Activated B cell treated with CpG ODN at 0.5 μM for 24 hours (primary cell): Measurements from ENCODE around the gene STRBP. TPM values are rescaled to one million over a fixed set of nuclear protein-coding genes. Genes with fewer than 3 reads are reported as not detected.

Experiments
- ATAC-seq: fragments of 200-7000 bp; cut with Tn5 transposase; one replicate; pipeline ENCODE4 v1.10.0; 2021; ENCODE audit warnings: low read depth, mild to moderate bottlenecking, moderate library complexity
- CTCF ChIA-PET: fragments of 350-600 bp; sonication (Branson Sonifier 250); formaldehyde crosslinking; loops from one replicate; lab custom pipeline; 2021; ENCODE audit warnings: antibody characterized with exemption; lab: Charles Lee
- POLR2A ChIA-PET: fragments of 350-600 bp; sonication (Branson Sonifier 250); formaldehyde crosslinking; loops from one replicate; lab custom pipeline; 2021; ENCODE audit warnings: antibody characterized with exemption; lab: Charles Lee
- DNase-seq: peaks from one replicate; pipeline ENCODE4 v3.0.0; 2022
- H3K27ac Mint-ChIP-seq: one replicate; pipeline ENCODE4 v1.8.0; 2020; ENCODE audit warnings: mixed read lengths
- H3K27me3 Mint-ChIP-seq: one replicate; pipeline ENCODE4 v1.8.0; 2021; ENCODE audit warnings: mixed read lengths
- H3K36me3 Mint-ChIP-seq: one replicate; pipeline ENCODE4 v1.8.0; 2021; ENCODE audit warnings: low read depth, mixed read lengths
- H3K4me1 Mint-ChIP-seq: one replicate; pipeline ENCODE4 v1.8.0; 2021; ENCODE audit warnings: mixed read lengths
- H3K4me3 Mint-ChIP-seq: one replicate; pipeline ENCODE4 v1.8.0; 2020; ENCODE audit warnings: mild to moderate bottlenecking, mixed read lengths
- H3K9me3 Mint-ChIP-seq: one replicate; pipeline ENCODE4 v1.8.0; 2020; ENCODE audit warnings: mixed read lengths
- CTCF ChIP-seq: fragments of 200-600 bp; IDR thresholded peaks from one replicate; pipeline ENCODE4 v1.8.0; 2022; ENCODE audit warnings: antibody characterized with exemption, mild to moderate bottlenecking
- intact Hi-C: fragments of 100-400 bp; cut with micrococcal nuclease; formaldehyde crosslinking; loops from one replicate; pipeline ENCODE4 v1.15.1; 2024
- total RNA-seq: library from RNA; stranded (reverse); gene quantifications from 2 replicates; pipeline ENCODE4 v1.2.3, GENCODE V29; 2022

The STRBP gene
- total RNA-seq, 1 donor from 2014 or later = 127 TPM

DNA sequence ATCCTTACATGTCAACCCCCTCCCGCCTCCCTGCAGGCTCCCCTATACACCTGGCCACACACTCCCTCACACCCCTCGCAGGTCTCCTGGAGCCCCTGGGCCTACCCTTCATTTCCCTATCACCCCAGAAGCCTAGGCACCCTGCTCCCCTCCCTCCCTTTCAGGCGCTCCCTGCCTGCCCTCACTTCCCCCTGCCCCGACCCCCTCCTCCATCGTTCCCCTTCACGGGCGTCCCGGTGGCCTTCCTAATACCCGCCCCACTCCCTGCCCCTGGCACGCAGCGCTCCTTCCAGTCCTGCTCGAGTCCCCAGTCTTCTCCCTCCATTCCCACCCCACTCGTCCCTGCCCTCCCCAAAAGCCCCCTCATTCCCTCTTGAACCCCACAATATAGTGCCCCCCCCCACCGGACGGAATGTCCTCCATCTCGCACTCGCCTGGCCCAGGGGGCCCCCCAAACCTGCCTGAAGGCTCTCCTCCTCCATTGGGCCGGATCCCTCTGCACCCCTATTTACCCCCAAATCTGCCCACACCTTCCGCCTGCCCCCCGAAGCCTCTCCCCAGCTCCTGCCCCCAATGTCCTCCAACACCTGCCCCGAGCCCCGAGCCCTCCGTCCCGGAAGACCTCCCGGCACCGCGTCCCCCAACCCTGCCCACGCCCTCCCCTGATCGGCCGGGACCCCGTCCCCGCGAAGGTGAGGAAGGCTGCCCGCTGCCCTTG lies 746 bp downstream of the STRBP start:
- ATAC-seq = no peak
- no peaks in the 10 kb centered on the region for H3K9me3 Mint-ChIP-seq
- H3K36me3 Mint-ChIP-seq = peaks cover 3% of the 10 kb centered on the region
- H3K27me3 Mint-ChIP-seq = no peaks in the 10 kb centered on the region
- intact Hi-C loops = loop anchor here (1.0 to 5.0 kb wide), 8 partner anchors 15 to 362 kb away; partner anchors contain the start of gene RC3H2
- DNase-seq = peak; percentile 27
- peaks cover 57% of the 10 kb centered on the region for H3K4me1 Mint-ChIP-seq
- TF ChIP-seq CTCF = no peak
- peak overlapping the region; percentile 47 for H3K27ac Mint-ChIP-seq
- CTCF ChIA-PET = no interaction called here
- POLR2A ChIA-PET = interaction anchor here (0.7 to 2.0 kb wide), 4 partner anchors 33 to 82 kb away, joined by 3 to 9 read pairs (median 6); no protein-coding TSS in a partner anchor
- H3K4me3 Mint-ChIP-seq = peak overlapping the region; percentile 83

GRCh38 chr9:123266655-123267399 lies 1.6 kb downstream of the STRBP start:
- H3K36me3 Mint-ChIP-seq = peaks cover 3% of the 10 kb centered on the region
- POLR2A ChIA-PET = interaction anchor here (0.7 to 1.6 kb wide), 2 partner anchors 69 to 73 kb away, joined by 3 to 6 read pairs; no protein-coding TSS in a partner anchor
- ATAC-seq (no peak), DNase-seq (no peak)
- H3K9me3 Mint-ChIP-seq = no peaks in the 10 kb centered on the region
- TF ChIP-seq CTCF = no peak
- intact Hi-C loops = loop anchor here (2.0 to 5.0 kb wide), 2 partner anchors 14 to 35 kb away; no protein-coding TSS in a partner anchor
- CTCF ChIA-PET = interaction anchor here (1.4 kb wide), 1 partner anchor 186 kb away, joined by 3 read pairs; no protein-coding TSS in a partner anchor
- peaks cover 65% of the 10 kb centered on the region for H3K4me1 Mint-ChIP-seq
- H3K4me3 Mint-ChIP-seq = peak overlapping the region; percentile 83
- H3K27ac Mint-ChIP-seq = peak overlapping the region; percentile 47
- H3K27me3 Mint-ChIP-seq = no peaks in the 10 kb centered on the region

GRCh38 chr9:123265833-123266232 lies 2.6 kb downstream of the STRBP start:
- intact Hi-C loops = loop anchor here (2.0 to 5.0 kb wide), 2 partner anchors 13 to 36 kb away; no protein-coding TSS in a partner anchor
- TF ChIP-seq CTCF = no peak
- no peak for DNase-seq
- Mint-ChIP-seq H3K4me3 (peak overlapping the region; percentile 83), H3K36me3 (peaks cover 3% of the 10 kb centered on the region), H3K27me3 (no peaks in the 10 kb centered on the region), H3K9me3 (no peaks in the 10 kb centered on the region), H3K27ac (peak overlapping the region; percentile 47), H3K4me1 (peaks cover 75% of the 10 kb centered on the region)
- ChIA-PET POLR2A (interaction anchor here (0.6 to 3.0 kb wide), 4 partner anchors 30 to 78 kb away, joined by 4 to 11 read pairs (median 9); no protein-coding TSS in a partner anchor), CTCF (interaction anchor here (1.4 kb wide), 1 partner anchor 185 kb away, joined by 3 read pairs; no protein-coding TSS in a partner anchor)
- no peak for ATAC-seq

- intact Hi-C loops = no loop called here
- Mint-ChIP-seq H3K4me3 (no peak overlapping the region), H3K36me3 (peaks cover 15% of the 10 kb centered on the region), H3K4me1 (peaks cover 86% of the 10 kb centered on the region), H3K27ac (peak overlapping the region; percentile 75), H3K9me3 (no peaks in the 10 kb centered on the region), H3K27me3 (no peaks in the 10 kb centered on the region)
- DNase-seq (no peak), ATAC-seq (no peak)
- POLR2A ChIA-PET = interaction anchor here (0.6 to 3.0 kb wide), 8 partner anchors 8 to 78 kb away, joined by 4 to 12 read pairs (median 5); no protein-coding TSS in a partner anchor
- no peak for TF ChIP-seq CTCF
- CTCF ChIA-PET = no interaction called here
These were observed 5.2 kb downstream of the STRBP start for GRCh38 chr9:123263227-123263626.
